Hepatocyte (in vitro differentiated cells): ENCODE results near the gene ATP13A2. TPM values are rescaled to one million over a fixed set of nuclear protein-coding genes. Genes with fewer than 3 reads are reported as not detected.

ENCODE experiments used
- DNase-seq: peaks from one replicate; pipeline ENCODE4 v3.0.0-alpha.2; 2016; ENCODE audit warnings: low spot score
- H2AFZ ChIP-seq: fragments of 200-600 bp; sonication (generic); 2 replicates; pipeline ENCODE4 v1.6.0; 2016; ENCODE audit warnings: antibody characterized with exemption, mild to moderate bottlenecking
- H3K27ac ChIP-seq: fragments of 200-600 bp; sonication (generic); 2 replicates; pipeline ENCODE4 v1.5.1; 2016; ENCODE audit warnings: mild to moderate bottlenecking
- H3K27me3 ChIP-seq: fragments of 200-600 bp; sonication (generic); 2 replicates; pipeline ENCODE4 v1.6.1; 2016
- H3K36me3 ChIP-seq: fragments of 200-600 bp; sonication (generic); replicated peaks from 2 replicates; pipeline ENCODE4 v1.5.1; 2016; ENCODE audit warnings: low read depth; ENCODE audit not compliant: insufficient read depth
- H3K4me1 ChIP-seq: fragments of 200-600 bp; sonication (generic); 2 replicates; pipeline ENCODE4 v1.5.1; 2016; ENCODE audit warnings: mild to moderate bottlenecking, moderate library complexity; ENCODE audit not compliant: insufficient read depth
- H3K4me2 ChIP-seq: fragments of 200-600 bp; sonication (generic); 2 replicates; pipeline ENCODE4 v1.6.0; 2016
- H3K4me3 ChIP-seq: fragments of 200-600 bp; sonication (generic); 2 replicates; pipeline ENCODE4 v1.5.1; 2016; ENCODE audit warnings: mild to moderate bottlenecking
- H3K79me2 ChIP-seq: fragments of 200-600 bp; sonication (generic); 2 replicates; pipeline ENCODE4 v1.6.0; 2017; ENCODE audit warnings: mild to moderate bottlenecking
- H3K9me2 ChIP-seq: fragments of 200-600 bp; sonication (generic); replicated peaks from 2 replicates; pipeline ENCODE4 v1.6.0; 2017; ENCODE audit warnings: mild to moderate bottlenecking; ENCODE audit not compliant: insufficient read depth
- H3K9me3 ChIP-seq: fragments of 200-600 bp; sonication (generic); 2 replicates; pipeline ENCODE4 v1.5.1; 2016; ENCODE audit warnings: low read depth, mild to moderate bottlenecking
- H4K20me1 ChIP-seq: fragments of 200-600 bp; sonication (generic); 2 replicates; pipeline ENCODE4 v1.6.0; 2016; ENCODE audit warnings: mild to moderate bottlenecking; ENCODE audit not compliant: insufficient read depth, poor library complexity, severe bottlenecking
- EZH2 ChIP-seq: fragments of 200-600 bp; sonication (generic); IDR thresholded peaks from 2 replicates; pipeline ENCODE4 v1.6.1; 2016; ENCODE audit warnings: antibody characterized with exemption, mild to moderate bottlenecking, borderline replicate concordance
- EZH2phosphoT487 ChIP-seq: fragments of 200-600 bp; sonication (generic); IDR thresholded peaks from one replicate; pipeline ENCODE4 v1.6.1; 2018; ENCODE audit warnings: antibody characterized with exemption, mild to moderate bottlenecking, low read depth, moderate library complexity; ENCODE audit not compliant: unreplicated experiment, severe bottlenecking
- WGBS: methylation state at CpG from one replicate; pipeline ENCODE4 v1.1.6; 2016; ENCODE audit warnings: low lambda C conversion rate; ENCODE audit errors: missing lambda C conversion rate; 5-methylcytosine and 5-hydroxymethylcytosine counted together
- polyA plus RNA-seq: library from polyadenylated mRNA; unstranded; fragments of >200 nt; fragmentation: Nextera tagmentation; extraction: Ambion mirVana; gene quantifications from 2 replicates; pipeline ENCODE4 v1.2.1, GENCODE V29; 2016
- total RNA-seq: library from RNA; depleted of rRNA; stranded (reverse); fragments of >200 nt; gene quantifications from 2 replicates; pipeline ENCODE4 v1.2.3, GENCODE V29; 2014
- TF ChIP-seq, protein P1 (sequence below): fragments of 200-600 bp; sonication (generic); IDR thresholded peaks from 2 replicates; pipeline ENCODE4 v1.5.1; 2016; ENCODE audit warnings: antibody characterized with exemption, mild to moderate bottlenecking; ENCODE audit not compliant: poor library complexity

The ATP13A2 gene
- total and polyA plus RNA-seq, 2 experiments from 2014 or later = 30.0 to 52.3 TPM

DNA sequence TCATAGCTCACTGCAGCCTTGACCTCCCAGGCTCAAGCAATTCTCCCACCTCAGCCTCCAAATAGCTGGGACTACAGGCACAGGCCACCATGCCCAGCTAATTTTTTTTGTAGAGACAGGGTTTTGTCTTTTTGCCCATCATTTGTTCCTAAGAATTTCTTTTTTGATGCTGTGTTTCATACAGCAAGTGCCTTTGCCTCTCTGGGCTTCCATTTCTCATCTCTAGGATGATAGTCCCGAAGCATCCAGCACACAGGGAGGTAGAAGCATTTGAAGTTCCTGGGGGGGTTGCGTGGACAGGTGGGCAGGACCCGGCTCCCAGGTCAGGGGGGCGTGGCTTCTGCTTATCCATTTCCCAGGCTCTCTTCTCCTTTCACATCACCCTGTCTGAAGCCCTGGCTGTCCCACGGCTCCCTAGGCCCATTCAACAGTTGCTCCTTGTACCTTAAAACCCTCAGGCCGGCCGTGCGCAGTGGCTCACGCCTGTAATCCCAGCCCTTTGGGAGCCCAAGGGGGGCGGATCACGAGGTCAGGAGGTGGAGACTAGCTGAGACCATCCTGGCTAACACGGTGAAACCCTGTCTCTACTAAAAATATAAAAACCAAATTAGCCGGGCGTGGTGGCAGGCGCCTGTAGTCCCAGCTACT is 3.4 kb downstream of the ATP13A2 start:
- Histone ChIP-seq H3K36me3 (no peaks in the 10 kb centered on the region), H4K20me1 (no peaks in the 10 kb centered on the region), H3K4me1 (peaks cover 16% of the 10 kb centered on the region), H3K79me2 (peaks cover 8% of the 10 kb centered on the region), H2AFZ (no peak overlapping the region), H3K27ac (no peak overlapping the region), H3K27me3 (no peaks in the 10 kb centered on the region), H3K9me2 (no peaks in the 10 kb centered on the region), H3K4me3 (no peak overlapping the region), H3K9me3 (no peaks in the 10 kb centered on the region), H3K4me2 (no peak overlapping the region)
- 90% methylated on average over 15 of the region's 15 CpGs for WGBS
- DNase-seq = no peak
- TF ChIP-seq, protein P1, sequence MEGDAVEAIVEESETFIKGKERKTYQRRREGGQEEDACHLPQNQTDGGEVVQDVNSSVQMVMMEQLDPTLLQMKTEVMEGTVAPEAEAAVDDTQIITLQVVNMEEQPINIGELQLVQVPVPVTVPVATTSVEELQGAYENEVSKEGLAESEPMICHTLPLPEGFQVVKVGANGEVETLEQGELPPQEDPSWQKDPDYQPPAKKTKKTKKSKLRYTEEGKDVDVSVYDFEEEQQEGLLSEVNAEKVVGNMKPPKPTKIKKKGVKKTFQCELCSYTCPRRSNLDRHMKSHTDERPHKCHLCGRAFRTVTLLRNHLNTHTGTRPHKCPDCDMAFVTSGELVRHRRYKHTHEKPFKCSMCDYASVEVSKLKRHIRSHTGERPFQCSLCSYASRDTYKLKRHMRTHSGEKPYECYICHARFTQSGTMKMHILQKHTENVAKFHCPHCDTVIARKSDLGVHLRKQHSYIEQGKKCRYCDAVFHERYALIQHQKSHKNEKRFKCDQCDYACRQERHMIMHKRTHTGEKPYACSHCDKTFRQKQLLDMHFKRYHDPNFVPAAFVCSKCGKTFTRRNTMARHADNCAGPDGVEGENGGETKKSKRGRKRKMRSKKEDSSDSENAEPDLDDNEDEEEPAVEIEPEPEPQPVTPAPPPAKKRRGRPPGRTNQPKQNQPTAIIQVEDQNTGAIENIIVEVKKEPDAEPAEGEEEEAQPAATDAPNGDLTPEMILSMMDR = no peak
- TF ChIP-seq EZH2 (no peak), EZH2phosphoT487 (no peak)

DNA sequence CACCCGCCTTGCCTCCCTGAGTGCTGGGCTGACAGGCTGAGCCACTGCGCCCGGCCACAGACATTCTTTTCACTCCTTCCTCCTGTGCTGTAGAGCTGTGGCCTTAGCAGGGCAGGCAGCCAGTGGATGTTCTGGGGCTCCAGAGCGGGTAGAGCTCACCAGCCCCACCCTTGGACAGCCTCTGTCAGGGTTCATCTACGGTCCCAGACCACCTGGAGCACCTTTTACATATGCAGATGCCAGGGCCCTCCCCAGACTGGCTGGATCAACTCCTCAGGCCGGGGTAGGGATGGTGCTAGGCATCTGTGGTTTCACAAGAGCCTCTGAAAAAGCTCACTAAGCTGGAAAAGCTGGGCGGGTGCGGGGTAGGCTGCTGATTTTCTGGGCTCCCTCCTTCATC is 4.6 kb downstream of the ATP13A2 start:
- Histone ChIP-seq H3K4me2 (no peak overlapping the region), H3K27ac (no peak overlapping the region), H3K4me3 (no peak overlapping the region), H4K20me1 (no peaks in the 10 kb centered on the region), H3K36me3 (no peaks in the 10 kb centered on the region), H2AFZ (no peak overlapping the region), H3K79me2 (peaks cover 8% of the 10 kb centered on the region), H3K9me3 (no peaks in the 10 kb centered on the region), H3K4me1 (peaks cover 16% of the 10 kb centered on the region), H3K27me3 (no peaks in the 10 kb centered on the region), H3K9me2 (no peaks in the 10 kb centered on the region)
- WGBS = 76% methylated on average over 8 of the region's 8 CpGs
- no peak for DNase-seq
- TF ChIP-seq EZH2 (no peak), EZH2phosphoT487 (no peak)
- TF ChIP-seq, protein P1 = no peak

DNA sequence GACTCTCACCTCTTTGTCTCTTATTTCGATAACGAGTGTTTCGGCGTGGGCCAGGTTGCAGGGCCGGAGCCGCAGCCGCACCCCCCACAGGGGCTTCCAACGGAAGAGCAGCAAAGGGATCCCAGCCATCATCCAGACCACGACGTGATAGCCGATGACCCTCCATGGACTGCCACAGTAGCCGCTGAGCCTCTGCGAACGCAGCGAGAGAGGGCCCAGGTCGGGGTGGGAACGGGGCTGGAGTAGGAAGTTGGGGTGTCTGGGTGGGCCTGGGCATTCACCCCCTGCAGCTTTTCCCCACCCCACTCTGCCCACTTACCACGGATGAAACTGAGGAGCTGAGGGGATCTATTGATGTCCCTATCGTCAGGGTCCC is 6.4 kb downstream of the ATP13A2 start:
- Histone ChIP-seq H4K20me1 (no peaks in the 10 kb centered on the region), H3K4me2 (no peak overlapping the region), H3K9me3 (no peaks in the 10 kb centered on the region), H3K27me3 (no peaks in the 10 kb centered on the region), H3K4me1 (peaks cover 8% of the 10 kb centered on the region), H3K4me3 (no peak overlapping the region), H3K27ac (no peak overlapping the region), H3K36me3 (no peaks in the 10 kb centered on the region), H3K9me2 (no peaks in the 10 kb centered on the region), H2AFZ (no peak overlapping the region), H3K79me2 (peaks cover 4% of the 10 kb centered on the region)
- TF ChIP-seq EZH2 = no peak
- TF ChIP-seq, protein P1 = no peak
- no peak for TF ChIP-seq EZH2phosphoT487
- WGBS = 96% methylated on average over 18 of the region's 19 CpGs
- DNase-seq = no peak
